GM19099 (cell line): ENCODE results near the gene GDPD3.

Experiments used
- POLR2A ChIP-seq: IDR thresholded peaks from 3 replicates; pipeline ENCODE4 v1.6.1; 2011; ENCODE audit warnings: low read depth; ENCODE audit not compliant: insufficient read length; ENCODE audit errors: extremely low read depth

The GDPD3 gene

DNA sequence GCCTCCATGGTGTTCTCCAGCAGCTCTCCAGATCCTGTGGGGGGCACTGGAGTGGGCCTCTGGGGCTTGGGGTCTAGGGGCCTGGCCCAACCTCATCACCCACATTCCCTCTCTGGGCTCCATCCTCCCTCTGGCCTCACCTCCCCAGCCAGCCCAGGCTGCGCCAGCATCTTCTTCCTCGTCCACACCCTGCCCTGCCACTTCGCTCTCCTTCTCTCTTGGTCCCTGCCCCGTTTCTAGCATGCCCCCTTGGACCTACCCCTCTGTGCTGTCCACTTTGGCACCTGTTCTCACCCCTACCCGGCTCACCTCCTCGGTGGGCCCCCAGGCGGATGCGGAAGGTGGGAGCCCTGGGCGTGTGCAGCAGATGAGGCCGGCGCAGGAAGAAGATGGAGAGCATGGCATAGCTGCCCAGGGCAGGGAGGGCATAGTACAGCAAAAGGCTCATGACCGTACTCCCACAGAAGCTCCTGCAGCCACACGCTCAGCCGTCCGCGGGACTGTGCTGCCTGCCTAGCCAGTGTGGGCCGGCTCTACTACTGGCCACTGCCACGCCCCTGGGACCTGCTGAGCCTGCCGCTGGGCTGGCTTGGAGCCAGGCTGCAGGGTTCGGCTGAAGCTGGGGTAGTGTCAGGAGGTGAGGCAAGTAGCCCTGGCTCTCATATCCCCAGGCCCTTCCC lies at the start of gene GDPD3:
Gene GDPD3 (minus strand): TSS at position 507 of the 680 bp plus-strand sequence. CDS start 59 bp downstream, at position 448.
- no peak for TF ChIP-seq POLR2A

GRCh38 chr16:30157214-30157613 lies 43.9 kb upstream of the GDPD3 start:
- no peak for TF ChIP-seq POLR2A

DNA sequence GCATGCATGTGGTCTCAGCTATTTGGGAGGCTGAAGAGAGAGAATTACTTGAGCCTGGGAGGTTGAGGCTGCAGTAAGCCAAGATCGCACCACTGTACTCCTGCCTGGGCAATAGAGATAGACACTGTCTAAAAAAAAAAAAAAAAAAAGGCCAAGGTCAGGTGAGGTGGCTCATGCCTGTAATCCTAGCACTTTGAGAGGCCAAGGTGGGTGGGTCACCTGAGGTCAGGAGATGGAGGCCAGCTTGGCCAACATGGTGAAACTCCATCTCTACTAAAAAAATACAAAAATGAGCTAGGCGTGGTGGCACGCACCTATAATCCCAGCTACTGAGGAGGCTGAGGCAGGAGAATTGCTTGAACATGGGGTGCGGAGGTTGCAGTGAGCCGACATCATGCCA lies 41.9 kb upstream of the GDPD3 start:
- no peak for TF ChIP-seq POLR2A

GRCh38 chr16:30152517-30152916 lies 39.2 kb upstream of the GDPD3 start:
- no peak for TF ChIP-seq POLR2A

DNA sequence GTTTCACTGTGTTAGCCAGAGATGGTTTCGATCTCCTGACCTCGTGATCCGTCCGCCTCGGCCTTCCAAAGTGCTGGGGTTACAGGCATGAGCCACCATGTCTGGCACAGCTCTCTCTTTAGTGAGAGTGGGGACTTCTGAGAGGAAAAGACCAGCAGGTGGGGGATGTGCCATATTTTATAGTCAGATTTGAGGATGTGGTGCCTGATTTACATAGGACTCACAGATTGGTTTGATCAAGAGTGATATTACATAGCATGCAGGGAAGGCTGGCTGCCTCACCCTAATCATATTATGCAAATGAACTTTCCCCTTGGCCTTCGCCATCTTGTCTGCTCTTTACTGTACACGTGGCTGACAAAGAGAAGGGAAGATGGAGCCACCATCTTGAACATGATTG lies 37.8 kb upstream of the GDPD3 start:
- no peak for TF ChIP-seq POLR2A

- no peak for TF ChIP-seq POLR2A
These were observed 36.1 kb upstream of the GDPD3 start for GRCh38 chr16:30149250-30149930.

DNA sequence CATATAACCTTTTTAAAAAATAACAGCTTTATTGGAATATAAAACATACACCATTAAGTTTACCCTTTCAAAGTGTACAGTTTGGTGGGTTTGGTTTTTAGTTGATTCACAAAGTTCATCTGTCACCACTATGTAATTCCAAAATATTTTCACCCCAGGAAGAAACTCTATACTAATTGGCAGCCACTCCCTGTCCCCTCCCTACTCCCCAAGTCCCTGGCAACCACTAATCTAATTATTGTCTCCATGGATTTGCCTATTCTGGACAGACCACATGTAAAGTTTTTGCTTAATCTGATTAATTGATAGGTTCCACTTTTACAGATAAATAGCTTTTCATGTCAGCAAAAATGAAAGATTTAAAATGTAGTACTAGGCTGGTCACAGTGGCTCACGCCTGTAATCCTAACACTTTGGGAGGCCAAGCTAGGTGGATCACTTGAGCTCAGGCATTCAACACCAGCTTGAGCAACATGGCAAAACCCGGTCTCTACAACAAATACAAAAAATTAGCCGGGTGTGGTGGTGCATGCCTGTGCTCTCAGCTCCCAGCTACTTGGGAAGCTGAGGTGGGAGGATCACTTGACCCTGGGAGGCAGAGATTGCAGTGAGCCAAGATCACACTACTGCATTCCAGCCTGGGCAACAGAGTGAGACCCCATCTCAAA lies 34.6 kb upstream of the GDPD3 start:
- TF ChIP-seq POLR2A = no peak

DNA sequence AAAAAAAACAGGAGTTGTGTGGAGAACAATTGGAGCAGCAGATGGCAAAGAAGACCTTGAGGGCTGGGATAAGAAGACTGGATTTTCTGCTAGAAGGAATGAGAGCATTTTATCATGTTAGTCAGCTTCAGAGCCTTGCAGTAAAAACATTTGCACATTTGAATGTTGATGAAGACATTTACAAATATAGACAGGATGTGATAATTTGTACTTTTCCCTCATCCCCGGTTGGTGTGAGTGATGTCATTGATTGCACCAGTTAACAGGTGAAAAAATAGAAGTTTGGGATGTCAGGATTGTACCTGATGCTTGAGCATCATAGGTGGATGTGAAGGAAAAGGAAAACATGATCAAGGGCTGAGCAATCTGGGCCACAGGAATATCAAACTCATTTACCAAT lies 32.3 kb upstream of the GDPD3 start:
- no peak for TF ChIP-seq POLR2A

- no peak for TF ChIP-seq POLR2A
These were observed 31.6 kb upstream of the GDPD3 start for GRCh38 chr16:30144917-30145316.

DNA sequence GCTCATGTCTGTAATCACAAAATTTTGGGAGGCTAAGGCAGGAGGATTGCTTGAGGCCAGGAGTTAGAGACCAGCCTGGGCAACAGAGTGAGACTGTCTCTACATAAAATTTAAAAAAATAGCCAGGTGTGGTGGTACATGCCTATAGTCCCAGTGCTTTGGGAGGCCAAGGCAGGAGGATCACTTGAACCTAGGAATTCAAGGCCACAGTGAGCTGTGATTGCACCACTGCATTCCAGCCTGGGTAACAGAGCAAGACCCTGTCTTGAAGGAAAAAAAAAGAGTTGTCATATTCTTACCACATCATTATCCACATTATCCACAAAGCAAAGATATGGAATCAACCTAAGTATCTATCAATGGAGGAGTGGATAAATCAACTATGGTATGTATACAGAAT lies 30.7 kb upstream of the GDPD3 start:
- TF ChIP-seq POLR2A = no peak

GRCh38 chr16:30143347-30143702 lies 30.0 kb upstream of the GDPD3 start:
- TF ChIP-seq POLR2A = no peak

DNA sequence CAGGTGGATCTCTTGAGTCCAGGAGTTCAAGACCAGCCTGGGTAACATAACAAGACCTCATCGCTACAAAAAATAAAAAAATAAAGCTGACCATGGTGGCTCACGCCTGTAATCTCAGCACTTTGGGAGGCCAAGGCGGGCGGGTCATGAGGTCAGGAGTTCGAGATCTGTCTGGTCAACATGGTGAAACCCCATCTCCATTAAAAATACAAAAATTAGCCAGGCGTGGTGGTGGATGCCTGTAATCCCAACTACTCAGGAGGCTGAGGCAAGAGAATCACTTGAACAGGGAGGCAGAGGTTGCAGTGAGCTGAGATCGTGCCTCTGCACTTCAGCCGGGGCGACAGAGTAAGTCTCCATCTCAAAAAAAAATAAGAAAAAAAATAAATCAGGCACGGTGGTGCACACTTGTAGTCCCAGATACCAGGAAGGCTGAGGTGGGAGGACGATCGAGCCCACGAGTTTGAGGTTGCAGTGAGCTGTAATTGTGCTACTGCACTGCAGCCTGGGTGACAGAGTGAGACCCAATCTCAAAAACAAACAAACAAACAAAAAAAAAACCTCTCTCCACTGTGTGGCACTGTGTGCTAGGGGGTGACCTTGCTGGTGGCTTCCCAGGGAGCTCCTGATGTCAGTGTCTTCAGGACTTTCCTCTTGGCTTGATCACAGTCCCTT lies 29.5 kb upstream of the GDPD3 start:
- no peak for TF ChIP-seq POLR2A

DNA sequence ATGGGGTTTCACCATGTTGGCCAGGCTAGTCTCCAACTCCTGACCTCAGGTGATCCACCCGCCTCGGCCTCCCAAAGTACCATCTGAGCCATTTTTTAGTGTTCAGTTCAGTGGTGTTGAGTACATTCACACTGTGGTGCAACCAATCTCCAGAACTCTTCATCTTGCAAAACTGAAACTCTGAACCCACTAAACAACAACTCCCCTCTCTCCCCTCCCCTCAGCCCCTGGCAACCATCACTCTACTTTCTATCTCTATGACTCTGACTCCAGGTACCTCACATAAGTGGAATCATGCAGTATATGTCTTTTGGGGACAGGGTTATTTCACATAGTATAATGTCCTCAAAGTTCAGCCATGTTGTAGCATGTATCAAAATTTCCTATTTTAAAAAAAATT lies 28.4 kb upstream of the GDPD3 start:
- no peak for TF ChIP-seq POLR2A

GRCh38 chr16:30139583-30140481 lies 26.5 kb upstream of the GDPD3 start:
- no peak for TF ChIP-seq POLR2A

DNA sequence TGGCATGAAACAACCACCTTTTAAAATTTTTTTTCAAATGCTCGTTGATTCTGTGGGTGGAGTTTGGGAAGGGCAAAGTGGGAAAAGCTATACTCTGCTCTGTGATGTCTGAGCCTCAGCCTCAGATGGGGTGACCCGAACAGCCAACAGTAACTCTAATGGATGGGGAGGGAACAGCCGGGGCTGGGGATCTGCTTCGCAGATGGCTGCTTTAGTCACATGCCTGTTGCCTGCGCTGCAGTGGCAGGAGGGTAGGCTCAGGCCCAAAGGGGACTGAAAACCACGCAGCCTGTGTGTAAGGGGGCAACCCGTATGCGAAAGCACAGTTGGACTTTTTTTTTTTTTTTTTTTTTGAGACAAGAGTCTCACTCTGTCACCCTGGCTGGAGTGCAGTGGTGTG lies 24.6 kb upstream of the GDPD3 start:
- TF ChIP-seq POLR2A = no peak

- no peak for TF ChIP-seq POLR2A
These were observed 23.8 kb upstream of the GDPD3 start for GRCh38 chr16:30136971-30137605.
